Mononuclear cell (primary cell): Measurements from ENCODE around the gene ELF2. TPM values are rescaled to one million over a fixed set of nuclear protein-coding genes. Genes with fewer than 3 reads are reported as not detected.
"Not testable (repeated sequence)": the region's sequence is repeated elsewhere in the genome, so short reads cannot be mapped to it uniquely, and the experiment has no call there.

Experiments
- H3K27me3 ChIP-seq: 2 replicates; pipeline ENCODE4 v1.6.0; 2011; ENCODE audit warnings: low read length, control low read depth; ENCODE audit not compliant: insufficient read depth
- H3K4me1 ChIP-seq: 2 replicates; pipeline ENCODE4 v1.5.1; 2011; ENCODE audit warnings: mild to moderate bottlenecking, low read length, control low read depth; ENCODE audit not compliant: insufficient read depth
- H3K4me3 ChIP-seq: 2 replicates; pipeline ENCODE4 v1.5.1; 2011; ENCODE audit warnings: mild to moderate bottlenecking, low read length, moderate library complexity
- H3K9me3 ChIP-seq: 2 replicates; pipeline ENCODE4 v1.5.1; 2011; ENCODE audit warnings: low read depth, mild to moderate bottlenecking, control low read depth, low read length
- total RNA-seq: library from RNA; depleted of rRNA; stranded (reverse); fragments of >200 nt; gene quantifications from one replicate; pipeline ENCODE4 v1.2.3, GENCODE V29; 2012

ELF2 gene
- total RNA-seq, 1 donor: 162 TPM

DNA sequence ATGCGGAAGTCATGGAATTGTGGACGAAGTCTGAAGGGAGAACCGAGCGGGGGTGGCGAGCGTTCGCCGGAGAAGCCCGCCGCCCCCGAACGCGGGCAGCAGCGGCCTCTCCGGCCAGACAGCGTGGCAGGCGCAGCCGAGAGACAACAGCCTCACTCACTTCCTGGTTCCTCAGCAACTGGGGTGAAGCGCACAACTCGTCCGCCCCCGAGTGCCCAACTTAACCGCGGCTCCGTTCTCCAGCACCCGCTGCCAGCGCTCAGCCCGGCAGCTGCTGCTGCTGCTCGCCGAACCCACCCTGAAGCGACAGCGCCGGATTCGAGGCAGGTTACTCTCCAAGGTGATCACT is 93.4 kb downstream of the ELF2 start:
- Histone ChIP-seq H3K9me3 (no peaks in the 10 kb centered on the region), H3K4me3 (peak overlapping the region; percentile 92), H3K4me1 (peaks cover 27% of the 10 kb centered on the region), H3K27me3 (no peaks in the 10 kb centered on the region)

DNA sequence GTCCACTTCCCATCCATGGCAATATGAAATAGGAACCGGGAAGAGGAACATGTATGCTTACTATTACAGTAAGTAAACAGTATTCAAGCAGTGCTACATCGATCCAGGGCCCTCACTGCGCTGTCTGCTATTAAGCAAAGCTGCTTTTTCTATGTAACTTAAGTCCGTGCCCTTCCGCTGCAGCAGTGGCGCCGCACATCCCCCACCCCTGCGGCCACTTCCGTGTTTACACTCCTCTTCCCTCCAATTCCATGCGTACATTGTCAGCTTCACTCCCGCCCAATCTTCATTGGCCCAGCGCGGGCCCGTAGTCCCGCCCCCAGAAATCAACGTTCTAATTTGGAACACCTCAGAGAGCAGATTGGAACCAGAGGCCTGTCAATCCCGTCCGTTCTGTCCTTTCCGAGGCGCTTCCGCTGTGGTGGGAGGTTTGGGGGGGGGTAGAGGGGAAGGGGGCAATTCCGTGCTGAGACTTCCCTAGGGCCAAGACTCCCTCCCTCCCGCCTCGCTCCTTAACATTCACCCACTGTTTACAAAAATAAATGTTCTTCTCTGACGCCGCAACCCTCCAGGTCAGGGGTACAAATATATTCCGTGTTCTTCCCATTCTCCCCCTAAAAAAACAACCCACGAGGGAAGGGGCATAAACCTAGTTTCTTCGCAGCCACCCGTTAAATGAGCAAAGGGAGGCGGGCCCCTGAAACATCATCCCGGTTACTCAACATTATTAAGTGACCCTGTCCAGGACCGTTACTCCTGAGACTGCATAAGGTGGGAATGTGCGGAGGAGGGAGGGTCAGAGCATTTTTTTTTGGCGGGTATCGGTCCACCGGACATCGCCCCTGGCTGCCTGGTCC is 94.0 kb downstream of the ELF2 start:
- Histone ChIP-seq H3K9me3 (no peaks in the 10 kb centered on the region), H3K27me3 (no peaks in the 10 kb centered on the region), H3K4me3 (peak overlapping the region; percentile 92), H3K4me1 (peaks cover 27% of the 10 kb centered on the region)

DNA sequence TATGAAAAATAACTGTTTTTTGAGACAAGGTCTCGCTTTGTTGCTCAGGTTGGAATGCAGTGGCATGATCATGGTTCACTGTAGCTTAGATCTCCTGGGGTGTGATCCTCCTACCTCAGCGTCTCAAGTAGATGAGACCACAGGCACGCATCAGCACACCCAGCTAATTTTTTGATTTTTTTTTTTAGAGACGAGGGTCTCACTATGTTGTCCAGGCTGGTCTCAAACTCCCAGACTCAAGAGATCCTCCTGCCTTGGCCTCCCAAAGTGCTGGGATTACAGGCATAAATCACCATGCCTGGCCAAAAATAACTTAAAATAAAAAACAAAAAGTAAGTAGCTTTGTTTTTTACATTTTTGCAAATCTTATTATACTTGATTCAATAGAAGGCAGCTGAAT is 98.1 kb downstream of the ELF2 start:
- H3K4me3 ChIP-seq: no peak overlapping the region
- no peaks in the 10 kb centered on the region for H3K27me3 ChIP-seq
- H3K4me1 ChIP-seq: peaks cover 35% of the 10 kb centered on the region
- no peaks in the 10 kb centered on the region for H3K9me3 ChIP-seq

DNA sequence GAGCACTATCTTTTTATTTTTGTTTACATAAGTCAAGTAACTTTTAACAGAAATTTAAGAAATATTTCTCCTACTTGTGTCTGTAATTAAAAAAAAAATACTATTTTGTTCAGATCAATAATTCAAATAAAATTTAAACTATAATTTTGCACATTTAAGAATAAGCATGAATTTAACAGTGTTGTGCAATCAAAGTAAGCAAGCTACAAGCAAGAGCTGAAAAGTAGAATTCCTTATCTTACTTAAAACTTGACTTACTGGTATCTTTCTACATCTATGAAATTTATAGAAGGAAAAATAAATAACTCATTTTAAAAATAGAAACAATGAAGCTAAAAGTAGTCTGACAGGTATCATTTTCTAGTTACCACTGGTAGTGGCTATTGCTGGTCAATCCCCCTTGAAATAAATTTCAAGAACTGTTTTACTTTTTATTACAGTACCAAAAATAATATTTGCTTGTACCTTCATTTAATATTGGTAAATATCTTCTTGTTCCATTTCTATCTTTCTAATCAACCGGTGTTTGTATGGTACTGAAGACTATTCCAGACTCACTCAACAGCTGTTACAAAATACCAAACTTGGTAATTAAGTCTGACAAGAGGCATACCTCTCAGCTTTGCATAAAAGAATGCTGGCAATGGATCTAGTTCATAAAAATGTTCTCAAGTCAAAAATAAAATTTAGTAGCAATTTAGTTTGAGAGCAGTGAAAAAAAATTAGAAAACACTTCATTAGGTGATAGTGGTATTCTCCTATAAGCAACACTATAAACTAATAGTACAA is 99.3 kb downstream of the ELF2 start:
- Histone ChIP-seq H3K9me3 (no peaks in the 10 kb centered on the region), H3K27me3 (no peaks in the 10 kb centered on the region), H3K4me1 (peaks cover 35% of the 10 kb centered on the region), H3K4me3 (no peak overlapping the region)

DNA sequence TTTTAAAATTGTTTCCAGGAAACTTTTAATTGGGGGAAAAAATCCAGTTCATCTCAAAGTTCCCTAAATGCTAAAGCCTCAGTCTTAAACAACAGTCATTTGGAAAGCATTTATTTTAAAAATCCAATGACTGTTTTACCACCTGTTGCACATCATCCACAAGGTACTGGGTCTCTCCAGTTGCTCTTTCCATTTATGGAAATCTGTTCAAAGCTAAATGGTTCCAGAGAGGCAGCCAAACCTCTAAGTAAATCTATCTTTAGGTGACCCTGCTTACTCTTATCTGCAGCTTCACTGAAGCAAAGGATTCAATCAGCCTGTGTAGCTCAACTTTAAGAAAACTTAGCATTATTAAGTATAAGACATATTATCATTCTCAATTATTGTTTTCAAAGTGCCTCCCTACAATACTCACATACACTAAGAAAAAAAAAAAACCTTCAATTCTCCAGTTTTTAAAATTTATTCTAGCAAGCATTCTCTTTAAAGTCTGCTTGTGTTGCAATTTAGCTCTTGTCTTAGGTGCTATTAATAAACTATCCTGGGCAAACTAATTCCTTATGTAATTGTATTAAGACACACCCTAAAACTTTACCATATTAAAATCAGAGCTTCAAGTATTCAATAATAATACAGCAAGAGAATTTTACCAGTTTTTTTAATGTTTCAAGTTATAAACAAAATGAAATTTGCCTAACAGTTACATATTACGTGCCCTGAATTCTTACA is 100.8 kb downstream of the ELF2 start:
- H3K4me3 ChIP-seq: no peak overlapping the region
- H3K9me3 ChIP-seq: no peaks in the 10 kb centered on the region
- H3K27me3 ChIP-seq: no peaks in the 10 kb centered on the region
- H3K4me1 ChIP-seq: peaks cover 22% of the 10 kb centered on the region

DNA sequence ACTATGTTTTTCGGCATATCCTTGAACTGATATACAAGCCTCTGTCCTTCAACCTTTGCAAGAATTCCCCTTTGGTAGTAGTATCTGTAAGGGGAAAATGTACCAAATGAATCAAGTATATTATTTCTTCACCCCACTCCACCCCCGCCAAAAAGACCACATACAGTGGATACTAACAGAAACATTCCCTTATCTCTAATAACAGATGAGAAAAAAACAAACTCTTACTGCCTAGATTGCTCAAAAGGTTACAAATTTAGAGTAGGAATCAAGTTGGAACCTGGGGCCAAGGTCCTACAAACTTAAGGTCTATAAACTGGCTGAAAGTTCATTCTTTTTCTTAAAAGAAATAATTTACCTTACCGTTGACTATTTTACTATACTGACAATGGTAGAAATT is 116.4 kb downstream of the ELF2 start:
- no peaks in the 10 kb centered on the region for H3K4me1 ChIP-seq
- no peak overlapping the region for H3K4me3 ChIP-seq
- H3K9me3 ChIP-seq: no peaks in the 10 kb centered on the region
- H3K27me3 ChIP-seq: no peaks in the 10 kb centered on the region

DNA sequence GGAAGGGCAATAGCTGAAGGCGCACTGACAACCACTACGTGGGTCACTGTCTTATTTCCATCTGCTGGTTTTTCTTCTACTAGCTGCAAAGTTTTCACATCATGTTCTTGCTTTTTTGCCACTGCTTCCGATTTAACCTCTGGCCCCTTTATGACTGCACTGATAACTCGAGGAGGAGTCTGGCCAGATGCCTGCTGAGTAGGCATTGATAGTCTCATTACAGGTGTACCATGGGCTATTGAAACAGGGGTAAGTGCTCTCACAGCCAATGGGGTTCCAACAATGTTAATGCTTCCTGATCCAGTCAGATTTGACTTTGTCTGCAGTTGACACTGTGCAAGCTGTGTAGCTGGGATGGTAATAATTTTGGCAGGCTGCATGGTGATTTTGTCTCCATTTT is 118.0 kb downstream of the ELF2 start:
- not testable (repeated sequence) for H3K27me3 ChIP-seq, H3K9me3 ChIP-seq, H3K4me3 ChIP-seq, H3K4me1 ChIP-seq

DNA sequence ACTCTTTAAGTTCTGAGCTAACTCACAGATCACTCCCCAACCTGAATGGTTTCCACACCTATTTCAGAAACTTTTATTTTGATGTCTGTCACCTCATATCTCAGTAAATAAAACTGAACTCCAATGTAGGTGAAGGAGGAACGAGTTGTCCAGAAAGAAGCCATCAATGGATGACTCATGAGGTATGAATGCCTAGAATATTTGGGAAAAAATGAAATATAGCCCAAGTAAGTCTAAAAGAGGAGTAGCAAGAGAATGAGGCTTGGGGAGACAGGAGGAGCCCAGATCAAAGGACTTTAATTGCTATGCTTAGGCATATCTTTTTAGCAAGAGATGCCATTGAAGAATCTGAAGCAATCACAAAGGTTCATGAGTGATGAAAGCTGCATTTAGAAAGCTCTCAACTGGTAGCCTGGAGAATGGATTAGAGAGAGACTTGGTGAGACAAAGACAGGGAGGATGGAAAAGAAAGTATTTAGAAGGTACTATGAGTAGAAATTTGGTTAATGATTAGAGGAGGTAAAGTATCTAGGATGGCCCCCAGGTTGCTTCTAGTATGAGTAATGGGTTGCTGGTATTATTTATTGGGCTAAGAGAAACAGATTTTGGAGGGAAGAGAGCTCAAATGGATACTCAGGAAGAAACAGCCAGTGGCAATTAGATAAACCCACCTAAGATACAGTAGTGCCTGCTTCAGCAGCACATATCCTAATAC is 122.1 kb downstream of the ELF2 start:
- no peaks in the 10 kb centered on the region for H3K4me1 ChIP-seq
- no peak overlapping the region for H3K4me3 ChIP-seq
- no peaks in the 10 kb centered on the region for H3K27me3 ChIP-seq
- no peaks in the 10 kb centered on the region for H3K9me3 ChIP-seq

DNA sequence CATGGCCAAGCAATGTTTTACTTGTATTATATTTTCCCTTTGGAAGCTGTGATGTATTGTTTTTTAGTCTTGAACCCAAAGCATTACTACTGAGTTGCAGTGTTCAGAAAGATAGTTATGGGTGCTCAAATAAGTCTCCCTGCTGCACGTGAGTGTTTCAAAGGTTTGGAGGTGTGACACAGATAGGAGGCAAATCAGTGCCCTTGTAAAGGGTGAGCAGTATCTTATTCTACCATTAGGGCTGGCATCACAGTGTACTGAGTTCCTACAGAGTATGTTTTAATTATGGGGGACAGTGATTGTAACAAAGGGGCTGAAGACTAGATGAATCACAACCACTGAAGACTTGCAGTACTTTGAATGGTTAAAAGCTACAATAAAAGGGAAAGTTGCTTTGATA is 123.1 kb downstream of the ELF2 start:
- H3K4me1 ChIP-seq: no peaks in the 10 kb centered on the region
- no peaks in the 10 kb centered on the region for H3K27me3 ChIP-seq
- no peak overlapping the region for H3K4me3 ChIP-seq
- H3K9me3 ChIP-seq: no peaks in the 10 kb centered on the region

DNA sequence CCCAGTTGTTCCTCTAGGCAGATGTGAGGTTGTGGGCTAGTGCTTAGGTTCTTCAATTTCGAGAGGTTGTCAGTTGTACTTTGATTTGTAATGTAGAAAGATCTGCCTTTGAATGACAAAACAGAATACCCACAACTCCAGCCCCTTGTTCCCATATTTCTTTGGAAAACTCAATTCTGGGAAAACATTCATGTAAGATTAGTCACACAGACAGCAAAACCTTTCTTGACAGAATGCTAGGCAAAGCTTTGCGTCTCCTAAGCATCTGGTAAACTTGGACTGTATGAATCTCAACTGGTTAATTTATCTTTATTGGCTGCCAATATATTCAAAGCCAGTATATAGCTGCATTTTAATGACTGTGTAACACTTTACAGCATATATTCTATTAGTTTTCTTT is 126.6 kb downstream of the ELF2 start:
- no peak overlapping the region for H3K4me3 ChIP-seq
- H3K27me3 ChIP-seq: no peaks in the 10 kb centered on the region
- no peaks in the 10 kb centered on the region for H3K9me3 ChIP-seq
- no peaks in the 10 kb centered on the region for H3K4me1 ChIP-seq

DNA sequence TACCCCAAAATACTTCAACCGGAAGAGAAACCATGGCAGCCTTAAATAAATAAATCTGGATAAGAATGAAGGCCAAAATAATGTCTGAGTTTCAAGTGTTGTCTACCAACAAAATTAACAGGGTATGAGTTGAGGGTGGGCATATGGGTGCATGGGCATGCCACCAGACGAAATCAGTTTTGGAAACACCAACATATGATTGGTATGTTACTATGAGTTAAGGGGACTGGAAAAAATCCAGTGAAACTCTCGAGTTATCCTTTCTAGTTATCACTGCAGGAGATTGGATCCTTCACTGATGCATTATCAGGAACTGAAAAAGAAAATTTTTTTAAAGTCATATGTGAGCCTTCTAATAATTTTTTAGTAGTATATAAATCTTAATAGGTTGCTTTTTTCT is 129.0 kb downstream of the ELF2 start:
- Histone ChIP-seq H3K4me3 (no peak overlapping the region), H3K4me1 (no peaks in the 10 kb centered on the region), H3K27me3 (no peaks in the 10 kb centered on the region), H3K9me3 (no peaks in the 10 kb centered on the region)

DNA sequence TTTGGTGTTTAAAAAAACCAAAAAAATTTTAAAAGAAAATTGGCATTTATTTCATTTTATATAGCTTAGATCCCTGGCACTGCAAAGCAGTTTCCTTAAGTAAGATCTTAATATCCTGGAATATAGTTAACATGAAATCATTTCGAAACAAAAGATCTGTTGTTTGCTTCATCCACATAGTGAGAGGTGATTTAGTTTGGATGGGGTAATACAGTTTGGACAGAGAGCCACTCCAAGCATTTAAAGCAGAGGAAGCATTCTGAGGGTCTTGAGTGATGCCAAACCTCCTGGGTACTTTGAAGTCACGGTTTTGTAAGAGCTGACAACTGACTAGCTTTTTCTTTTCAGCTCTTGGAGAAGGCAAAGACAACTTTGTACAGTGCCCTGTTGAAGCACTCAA is 132.7 kb downstream of the ELF2 start:
- Histone ChIP-seq H3K9me3 (no peaks in the 10 kb centered on the region), H3K4me3 (no peak overlapping the region), H3K27me3 (no peaks in the 10 kb centered on the region), H3K4me1 (no peaks in the 10 kb centered on the region)

DNA sequence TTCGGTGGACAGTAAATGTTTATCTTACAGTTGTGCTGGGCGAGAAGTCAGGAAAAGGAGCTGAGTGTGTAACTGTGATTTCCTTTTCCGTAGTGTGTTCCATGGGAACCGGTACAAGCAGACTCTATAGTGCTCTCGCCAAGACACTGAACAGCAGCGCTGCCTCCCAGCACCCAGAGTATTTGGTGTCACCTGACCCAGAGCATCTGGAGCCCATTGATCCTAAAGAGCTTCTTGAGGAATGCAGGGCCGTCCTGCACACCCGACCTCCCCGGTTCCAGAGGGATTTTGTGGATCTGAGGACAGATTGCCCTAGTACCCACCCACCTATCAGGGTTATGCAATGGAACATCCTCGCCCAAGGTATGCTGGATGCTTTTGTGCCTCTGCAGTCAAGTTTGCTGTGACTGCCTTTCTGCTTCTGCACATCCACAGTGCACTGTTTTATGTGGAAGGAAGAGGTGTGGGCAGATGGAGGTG is 134.0 kb downstream of the ELF2 start:
- Histone ChIP-seq H3K4me3 (no peak overlapping the region), H3K9me3 (no peaks in the 10 kb centered on the region), H3K4me1 (no peaks in the 10 kb centered on the region), H3K27me3 (no peaks in the 10 kb centered on the region)

DNA sequence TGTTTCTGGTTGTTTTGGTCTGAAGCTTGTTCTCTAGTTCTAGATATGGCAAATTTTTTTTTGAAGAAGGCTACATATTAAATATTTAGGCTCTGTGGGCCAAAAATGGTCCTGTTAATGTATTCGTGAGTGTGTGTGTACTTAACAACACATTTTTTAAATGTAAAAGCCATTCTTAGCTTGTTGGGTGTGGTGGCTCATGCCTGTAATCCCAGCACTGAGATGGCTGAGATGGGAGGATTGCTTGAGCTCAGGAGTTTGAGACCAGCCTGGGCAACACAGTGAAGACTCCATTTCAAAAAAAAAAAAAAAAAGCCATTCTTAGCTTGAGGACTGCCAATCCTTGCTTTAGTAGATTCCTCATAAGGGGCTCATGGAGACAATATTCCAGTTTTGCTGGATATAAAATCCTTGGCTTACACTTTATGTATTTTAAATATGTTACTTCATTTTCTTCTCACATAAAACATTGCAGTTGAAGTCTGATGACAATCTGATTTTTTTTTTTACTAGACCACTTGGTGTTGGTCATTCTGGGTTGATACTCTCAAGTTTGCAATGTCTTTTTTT is 138.1 kb downstream of the ELF2 start:
- H3K9me3 ChIP-seq: no peaks in the 10 kb centered on the region
- H3K4me3 ChIP-seq: no peak overlapping the region

More for the DNA sequence above, 138.1 kb downstream of the ELF2 start:
- Histone ChIP-seq H3K27me3 (no peaks in the 10 kb centered on the region), H3K4me1 (peaks cover 2% of the 10 kb centered on the region)
